ENCODE data around the gene PCAT7.
A peak's percentile ranks its signal among the peaks of the same experiment; 100 is the strongest.
"Not testable (repeated sequence)": the region's sequence is repeated elsewhere in the genome, so short reads cannot be mapped to it uniquely, and the experiment has no call there.

The PCAT7 gene

DNA sequence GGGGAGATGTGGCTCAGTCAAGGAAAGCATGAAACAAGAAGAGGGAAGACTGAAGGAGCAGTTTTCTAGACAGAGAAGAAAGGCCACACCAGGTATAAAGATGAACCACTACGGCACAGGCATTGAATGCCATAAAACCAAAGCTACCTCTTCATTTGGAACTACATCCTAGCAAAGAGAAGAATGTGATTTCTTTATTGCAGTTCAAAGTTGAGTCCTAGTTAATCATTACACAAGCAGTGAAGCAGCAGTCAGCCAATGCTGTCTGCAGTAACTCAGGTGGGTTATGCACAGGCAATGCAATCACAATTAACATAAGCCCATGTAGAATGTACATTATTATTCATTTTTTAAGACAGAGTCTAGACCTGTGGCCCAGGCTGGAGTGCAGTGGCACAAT lies 21.7 kb upstream of the PCAT7 start:
- H3K9ac ChIP-seq (ENCODE audit: low read depth, low read length), result no peak overlapping the region
- H3K27me3 ChIP-seq (ENCODE audit: control insufficient read depth, insufficient read depth, low read length), result no peaks in the 10 kb centered on the region
- no peaks in the 10 kb centered on the region for H3K4me1 ChIP-seq (ENCODE audit: control insufficient read depth, insufficient read depth, low read length)
- H3K9me3 ChIP-seq (ENCODE audit: control insufficient read depth, insufficient read depth, low read length), result no peaks in the 10 kb centered on the region
- H3K4me3 ChIP-seq (ENCODE audit: low read depth, low read length), result no peak overlapping the region
- no peaks in the 10 kb centered on the region for H3K36me3 ChIP-seq (ENCODE audit: control insufficient read depth, insufficient read depth, low read length)

DNA sequence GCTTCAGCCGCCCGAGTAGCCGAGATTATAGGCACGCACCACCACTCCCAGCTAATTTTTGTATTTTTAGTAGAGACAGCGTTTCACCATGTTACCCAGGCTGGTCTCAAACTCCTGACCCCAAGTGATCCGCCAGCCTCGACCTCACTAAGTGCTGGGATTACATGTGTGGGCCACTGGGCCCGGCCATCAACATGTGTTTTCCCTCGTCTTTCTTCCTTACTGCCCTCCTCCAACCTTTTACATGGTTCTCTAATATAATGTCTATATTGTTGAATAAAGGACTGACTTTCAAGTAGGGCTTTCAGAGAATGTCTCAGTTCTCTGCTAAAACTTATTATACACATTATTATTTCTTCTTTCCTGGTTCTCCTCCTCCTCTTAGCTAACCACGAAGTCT lies 21.3 kb upstream of the PCAT7 start:
- Histone ChIP-seq H3K4me3 (ENCODE audit: low read depth, low read length) (no peak overlapping the region), H3K9ac (ENCODE audit: low read depth, low read length) (no peak overlapping the region), H3K4me1 (ENCODE audit: control insufficient read depth, insufficient read depth, low read length) (no peaks in the 10 kb centered on the region), H3K36me3 (ENCODE audit: control insufficient read depth, insufficient read depth, low read length) (no peaks in the 10 kb centered on the region), H3K9me3 (ENCODE audit: control insufficient read depth, insufficient read depth, low read length) (no peaks in the 10 kb centered on the region), H3K27me3 (ENCODE audit: control insufficient read depth, insufficient read depth, low read length) (no peaks in the 10 kb centered on the region)

DNA sequence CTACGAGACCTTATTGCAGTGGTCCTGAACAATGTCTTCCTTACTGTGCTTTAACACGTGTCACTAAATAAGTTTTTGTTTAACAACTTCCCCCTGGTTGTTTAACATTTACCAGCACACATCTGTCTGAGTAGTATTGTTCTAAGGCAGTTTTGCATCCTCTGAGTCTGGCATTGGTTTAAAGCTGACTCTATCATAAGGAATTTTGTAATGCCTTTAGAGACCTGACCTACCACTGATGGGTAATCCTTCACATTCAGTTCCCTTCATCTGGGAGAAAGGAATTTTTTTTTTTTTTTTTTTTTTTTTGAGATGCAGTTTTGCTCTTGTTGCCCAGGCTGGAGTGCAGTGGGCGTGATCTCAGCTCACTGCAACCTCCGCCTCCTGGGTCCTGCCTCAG lies 20.0 kb upstream of the PCAT7 start:
- Histone ChIP-seq H3K36me3 (ENCODE audit: control insufficient read depth, insufficient read depth, low read length) (no peaks in the 10 kb centered on the region), H3K27me3 (ENCODE audit: control insufficient read depth, insufficient read depth, low read length) (no peaks in the 10 kb centered on the region), H3K9me3 (ENCODE audit: control insufficient read depth, insufficient read depth, low read length) (no peaks in the 10 kb centered on the region), H3K4me1 (ENCODE audit: control insufficient read depth, insufficient read depth, low read length) (no peaks in the 10 kb centered on the region), H3K4me3 (ENCODE audit: low read depth, low read length) (no peak overlapping the region), H3K9ac (ENCODE audit: low read depth, low read length) (no peak overlapping the region)

DNA sequence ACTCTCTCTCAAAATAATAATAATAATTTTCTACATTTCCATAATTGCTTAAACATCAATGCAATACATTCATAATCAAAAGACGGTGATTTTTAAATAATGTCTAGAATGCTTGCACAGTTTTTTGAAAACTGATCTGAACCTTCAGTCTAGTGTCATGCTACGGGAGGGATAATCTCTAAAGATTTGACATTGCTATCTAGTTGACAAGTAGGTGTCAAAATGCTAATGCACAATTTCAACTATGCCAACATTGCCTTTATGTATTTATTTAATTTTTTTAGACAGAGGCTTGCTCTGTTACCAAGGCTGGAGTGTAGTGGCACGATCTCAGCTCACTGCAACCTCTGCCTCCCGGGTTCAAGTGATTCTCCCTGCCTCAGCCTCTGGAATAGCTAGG lies 16.0 kb upstream of the PCAT7 start:
- H3K27me3 ChIP-seq (ENCODE audit: control insufficient read depth, insufficient read depth, low read length), result no peaks in the 10 kb centered on the region
- H3K9me3 ChIP-seq (ENCODE audit: control insufficient read depth, insufficient read depth, low read length), result no peaks in the 10 kb centered on the region
- no peak overlapping the region for H3K4me3 ChIP-seq (ENCODE audit: low read depth, low read length)
- H3K36me3 ChIP-seq (ENCODE audit: control insufficient read depth, insufficient read depth, low read length), result no peaks in the 10 kb centered on the region
- no peak overlapping the region for H3K9ac ChIP-seq (ENCODE audit: low read depth, low read length)
- H3K4me1 ChIP-seq (ENCODE audit: control insufficient read depth, insufficient read depth, low read length), result no peaks in the 10 kb centered on the region

DNA sequence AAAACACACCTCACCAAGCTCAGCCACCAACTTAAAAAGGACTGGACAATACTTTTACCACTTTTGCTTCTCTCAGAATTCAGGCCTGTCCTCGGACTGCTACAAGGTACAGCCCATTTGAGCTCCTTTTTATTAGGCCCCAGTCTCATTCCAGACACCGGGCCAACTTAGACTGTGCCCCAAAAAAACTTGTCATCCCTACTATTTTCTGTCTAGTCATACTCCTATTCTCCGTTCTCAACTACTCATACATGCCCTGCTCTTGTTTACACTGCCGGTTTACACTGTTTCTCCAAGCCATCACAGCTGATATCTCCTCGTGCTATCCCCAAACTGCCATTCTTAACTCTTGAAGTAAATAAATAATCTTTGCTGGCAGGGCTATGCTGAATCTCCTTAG lies 10.5 kb upstream of the PCAT7 start:
- H3K9me3 ChIP-seq (ENCODE audit: control insufficient read depth, insufficient read depth, low read length); H3K4me1 ChIP-seq (ENCODE audit: control insufficient read depth, insufficient read depth, low read length); H3K36me3 ChIP-seq (ENCODE audit: control insufficient read depth, insufficient read depth, low read length); H3K4me3 ChIP-seq (ENCODE audit: low read depth, low read length); H3K27me3 ChIP-seq (ENCODE audit: control insufficient read depth, insufficient read depth, low read length); H3K9ac ChIP-seq (ENCODE audit: low read depth, low read length): not testable (repeated sequence)

DNA sequence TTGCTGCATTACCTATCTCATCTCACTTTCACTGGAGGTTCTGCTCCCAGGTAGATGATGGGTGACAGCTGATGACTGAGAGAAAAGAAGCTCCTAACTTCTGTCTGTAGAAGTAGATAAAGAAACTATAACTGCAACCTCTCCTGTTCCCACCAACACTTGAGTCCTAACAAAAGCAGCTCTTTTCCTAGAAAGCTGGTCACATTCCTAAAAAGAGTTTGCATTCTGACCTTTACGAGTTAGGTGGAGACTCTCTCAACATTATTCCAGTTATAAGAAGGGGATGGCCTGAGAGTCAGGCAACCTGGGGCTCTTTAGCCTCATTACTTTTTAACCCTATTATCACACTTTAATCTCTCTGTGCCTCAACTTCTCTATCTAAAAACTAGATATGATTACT lies 8.9 kb upstream of the PCAT7 start:
- H3K27me3 ChIP-seq (ENCODE audit: control insufficient read depth, insufficient read depth, low read length), result no peaks in the 10 kb centered on the region
- H3K36me3 ChIP-seq (ENCODE audit: control insufficient read depth, insufficient read depth, low read length), result no peaks in the 10 kb centered on the region
- H3K9me3 ChIP-seq (ENCODE audit: control insufficient read depth, insufficient read depth, low read length), result no peaks in the 10 kb centered on the region
- no peak overlapping the region for H3K9ac ChIP-seq (ENCODE audit: low read depth, low read length)
- H3K4me1 ChIP-seq (ENCODE audit: control insufficient read depth, insufficient read depth, low read length), result no peaks in the 10 kb centered on the region
- no peak overlapping the region for H3K4me3 ChIP-seq (ENCODE audit: low read depth, low read length)

DNA sequence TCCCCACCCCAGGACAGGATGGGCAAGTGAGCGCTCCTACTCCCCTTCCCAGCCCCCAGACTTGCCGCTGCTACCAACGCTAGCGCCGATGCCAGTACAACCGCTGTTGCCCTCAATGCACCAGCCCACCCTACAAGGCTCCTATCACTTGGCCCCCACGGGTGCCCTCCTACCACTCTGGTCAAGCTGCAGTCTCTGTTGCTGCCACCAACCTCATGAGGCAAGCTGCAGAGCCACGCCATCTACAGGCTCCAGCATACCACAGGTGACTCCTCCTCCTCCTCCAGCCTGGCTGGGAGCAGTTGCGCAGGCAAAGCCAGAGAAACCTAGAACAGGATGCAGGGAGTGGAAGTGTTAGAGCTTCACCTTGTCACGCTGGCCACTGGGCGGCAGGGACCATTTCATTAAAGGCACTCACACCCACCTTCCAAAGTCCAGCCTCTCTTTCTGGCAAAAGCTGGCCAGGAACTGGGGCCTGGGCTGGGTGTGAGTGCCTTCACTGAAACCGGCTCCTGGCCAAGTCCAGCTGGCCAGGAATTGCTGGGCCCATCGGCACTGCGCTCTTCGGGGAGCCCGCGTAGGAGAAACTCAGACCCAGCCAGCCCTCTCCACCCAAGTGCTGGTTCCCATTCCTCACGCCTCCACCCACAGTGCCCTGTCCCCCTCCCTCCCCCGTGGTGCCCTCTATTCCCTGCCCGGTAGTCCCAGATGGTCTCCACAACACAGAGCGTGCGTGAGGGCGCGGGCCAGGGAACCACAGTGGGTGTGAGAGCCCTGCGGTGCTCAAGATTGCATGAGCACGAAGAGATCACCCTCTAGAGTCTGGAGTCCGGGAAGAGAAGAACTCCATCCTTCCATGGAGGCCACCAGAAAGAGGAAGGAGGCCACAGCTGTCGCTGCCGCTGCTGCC lies 1.6 kb upstream of the PCAT7 start:
- H3K9me3 ChIP-seq (ENCODE audit: control insufficient read depth, insufficient read depth, low read length), result no peaks in the 10 kb centered on the region
- H3K27me3 ChIP-seq (ENCODE audit: control insufficient read depth, insufficient read depth, low read length), result no peaks in the 10 kb centered on the region
- peak overlapping the region; percentile 87 for H3K4me3 ChIP-seq (ENCODE audit: low read depth, low read length)
- no peaks in the 10 kb centered on the region for H3K36me3 ChIP-seq (ENCODE audit: control insufficient read depth, insufficient read depth, low read length)
- H3K4me1 ChIP-seq (ENCODE audit: control insufficient read depth, insufficient read depth, low read length), result no peaks in the 10 kb centered on the region
- H3K9ac ChIP-seq (ENCODE audit: low read depth, low read length), result no peak overlapping the region

DNA sequence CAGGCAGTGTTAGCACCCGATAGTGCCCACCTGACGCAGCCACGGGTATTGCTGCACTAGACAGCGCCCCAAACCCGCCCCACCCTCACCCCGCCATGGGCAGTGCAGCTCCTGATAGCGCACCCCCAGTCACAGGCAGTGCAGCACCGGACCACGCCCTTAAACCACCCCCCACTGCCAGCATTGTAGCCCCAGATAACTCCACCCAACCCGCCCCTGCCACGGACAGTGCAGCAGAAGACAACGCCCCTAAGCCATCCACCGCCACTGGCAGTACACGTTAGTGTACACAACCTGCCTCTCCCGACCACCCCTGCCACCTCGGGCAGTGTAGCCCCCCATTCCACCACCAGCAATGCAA lies 825 bp upstream of the PCAT7 start:
- H3K4me3 ChIP-seq (ENCODE audit: low read depth, low read length), result peak overlapping the region; percentile 87

DNA sequence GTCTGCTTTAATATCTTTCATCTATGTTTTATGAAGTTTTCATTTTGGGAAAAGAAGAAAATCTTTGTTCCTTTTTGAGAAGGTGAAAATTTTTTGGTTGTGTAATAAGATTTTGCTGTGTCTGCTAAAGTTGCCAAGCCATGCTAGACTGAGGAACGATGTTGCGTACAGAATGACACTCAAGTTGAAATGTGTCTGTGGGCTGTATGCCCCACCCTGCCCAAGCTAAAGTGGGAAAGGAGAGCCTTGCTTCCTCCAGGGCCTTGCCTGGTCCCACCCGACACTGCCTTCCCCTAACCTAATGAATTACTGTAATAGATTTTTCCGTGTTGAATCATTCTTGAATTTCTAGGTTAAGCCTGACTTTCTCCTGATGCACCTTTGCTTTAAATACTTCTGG lies 2.5 kb downstream of the PCAT7 start:
- Histone ChIP-seq H3K9me3 (ENCODE audit: control insufficient read depth, insufficient read depth, low read length) (no peaks in the 10 kb centered on the region), H3K27me3 (ENCODE audit: control insufficient read depth, insufficient read depth, low read length) (no peaks in the 10 kb centered on the region), H3K9ac (ENCODE audit: low read depth, low read length) (no peak overlapping the region), H3K4me3 (ENCODE audit: low read depth, low read length) (no peak overlapping the region), H3K36me3 (ENCODE audit: control insufficient read depth, insufficient read depth, low read length) (peaks cover 12% of the 10 kb centered on the region), H3K4me1 (ENCODE audit: control insufficient read depth, insufficient read depth, low read length) (no peaks in the 10 kb centered on the region)

More for the DNA sequence above, 825 bp upstream of the PCAT7 start:
- no peaks in the 10 kb centered on the region for H3K4me1 ChIP-seq (ENCODE audit: control insufficient read depth, insufficient read depth, low read length)
- no peaks in the 10 kb centered on the region for H3K27me3 ChIP-seq (ENCODE audit: control insufficient read depth, insufficient read depth, low read length)
- no peaks in the 10 kb centered on the region for H3K9me3 ChIP-seq (ENCODE audit: control insufficient read depth, insufficient read depth, low read length)
- H3K9ac ChIP-seq (ENCODE audit: low read depth, low read length), result peak overlapping the region; percentile 80
- H3K36me3 ChIP-seq (ENCODE audit: control insufficient read depth, insufficient read depth, low read length), result peaks cover 2% of the 10 kb centered on the region

DNA sequence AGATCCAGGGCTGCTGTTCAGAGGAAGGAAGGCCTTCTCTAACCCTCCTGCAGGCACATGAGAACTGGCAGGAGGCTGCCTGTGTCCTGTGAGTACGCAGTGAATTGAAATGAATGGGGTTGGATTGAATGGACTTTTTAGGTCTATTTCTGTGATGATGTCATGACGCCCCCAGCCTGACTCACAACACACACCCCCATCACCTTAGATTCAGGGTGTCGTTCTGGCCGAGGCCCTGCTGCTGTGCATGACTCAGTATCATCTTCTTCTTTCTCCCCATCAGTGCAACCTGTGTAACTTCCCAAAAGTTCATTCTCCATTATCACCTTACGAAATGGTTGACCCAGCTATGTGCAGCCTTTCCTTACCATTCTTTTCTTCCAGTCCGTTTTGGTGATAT lies 5.4 kb downstream of the PCAT7 start:
- Histone ChIP-seq H3K4me1 (ENCODE audit: control insufficient read depth, insufficient read depth, low read length) (no peaks in the 10 kb centered on the region), H3K4me3 (ENCODE audit: low read depth, low read length) (no peak overlapping the region), H3K36me3 (ENCODE audit: control insufficient read depth, insufficient read depth, low read length) (peaks cover 12% of the 10 kb centered on the region), H3K9ac (ENCODE audit: low read depth, low read length) (no peak overlapping the region), H3K27me3 (ENCODE audit: control insufficient read depth, insufficient read depth, low read length) (no peaks in the 10 kb centered on the region), H3K9me3 (ENCODE audit: control insufficient read depth, insufficient read depth, low read length) (no peaks in the 10 kb centered on the region)

DNA sequence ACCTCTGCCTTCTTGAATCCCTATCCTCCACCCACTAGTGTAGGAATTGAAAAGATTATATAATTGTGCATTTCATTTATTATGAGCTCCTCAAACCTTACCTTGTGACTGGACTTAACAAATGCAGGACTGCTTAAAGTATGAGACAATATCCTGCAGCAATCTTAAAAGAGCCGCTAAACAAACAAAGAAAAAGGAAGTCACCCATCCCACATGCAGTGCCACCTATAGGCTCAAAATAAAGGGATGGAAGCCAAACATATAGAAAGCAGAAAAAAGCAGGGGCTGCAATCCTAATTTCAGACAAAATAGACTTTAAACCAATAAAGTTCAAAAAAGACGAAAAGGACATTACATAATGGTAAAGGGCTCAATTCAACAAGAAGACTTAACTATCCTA lies 8.7 kb downstream of the PCAT7 start:
- H3K9ac ChIP-seq (ENCODE audit: low read depth, low read length), result no peak overlapping the region
- no peaks in the 10 kb centered on the region for H3K27me3 ChIP-seq (ENCODE audit: control insufficient read depth, insufficient read depth, low read length)
- no peaks in the 10 kb centered on the region for H3K4me1 ChIP-seq (ENCODE audit: control insufficient read depth, insufficient read depth, low read length)
- peaks cover 12% of the 10 kb centered on the region for H3K36me3 ChIP-seq (ENCODE audit: control insufficient read depth, insufficient read depth, low read length)
- H3K9me3 ChIP-seq (ENCODE audit: control insufficient read depth, insufficient read depth, low read length), result no peaks in the 10 kb centered on the region
- H3K4me3 ChIP-seq (ENCODE audit: low read depth, low read length), result no peak overlapping the region

DNA sequence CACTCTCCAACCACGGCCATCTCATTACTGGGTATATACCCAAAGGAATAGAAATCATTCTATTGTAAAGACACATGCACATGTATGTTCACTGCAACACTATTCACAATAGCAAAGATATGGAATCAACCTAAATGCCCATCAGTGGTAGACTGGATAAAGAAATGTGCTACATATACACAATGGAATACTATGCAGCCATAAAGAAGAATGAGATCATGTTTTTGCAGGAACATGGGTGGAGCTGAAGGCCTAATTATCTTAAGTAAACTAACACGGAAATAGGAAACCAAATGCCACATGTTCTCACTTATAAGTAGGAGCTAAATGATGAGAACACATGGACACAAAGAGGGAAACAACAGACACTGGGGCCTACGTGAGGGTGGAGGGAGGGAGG lies 9.4 kb downstream of the PCAT7 start:
- H3K27me3 ChIP-seq (ENCODE audit: control insufficient read depth, insufficient read depth, low read length); H3K9ac ChIP-seq (ENCODE audit: low read depth, low read length); H3K36me3 ChIP-seq (ENCODE audit: control insufficient read depth, insufficient read depth, low read length); H3K4me1 ChIP-seq (ENCODE audit: control insufficient read depth, insufficient read depth, low read length); H3K4me3 ChIP-seq (ENCODE audit: low read depth, low read length); H3K9me3 ChIP-seq (ENCODE audit: control insufficient read depth, insufficient read depth, low read length): not testable (repeated sequence)
